Measurements from ENCODE around the gene DDX47. TPM values are rescaled to one million over a fixed set of nuclear protein-coding genes. Genes with fewer than 3 reads are reported as not detected.

The DDX47 gene
- total RNA-seq, 1 experiment from 2014 or later, result 121 TPM

GRCh38 chr12:12774791-12775190 is 38.4 kb upstream of the DDX47 start:
- H3K27me3 ChIP-seq (replicated peaks; ENCODE audit: control insufficient read depth, insufficient read depth, low read length), result no peaks in the 10 kb centered on the region
- H3K27ac Mint-ChIP-seq (ENCODE audit: unreplicated experiment), result no peak overlapping the region
- intact Hi-C loops (cut with micrococcal nuclease; ENCODE audit: unreplicated experiment), result no loop called here

GRCh38 chr12:12776261-12776660 is 36.9 kb upstream of the DDX47 start:
- DNase-seq, result peak; percentile 80 to 83
- H3K36me3 ChIP-seq (ENCODE audit: control insufficient read depth, insufficient read depth, low read length), result no peaks in the 10 kb centered on the region
- Mint-ChIP-seq H3K9me3 (ENCODE audit: unreplicated experiment) (peaks cover 13% of the 10 kb centered on the region), H3K4me1 (ENCODE audit: low read depth, unreplicated experiment) (peaks cover 40% of the 10 kb centered on the region), H3K4me3 (ENCODE audit: unreplicated experiment) (peak overlapping the region; percentile 32), H3K27ac (ENCODE audit: unreplicated experiment) (peak overlapping the region; percentile 42), H3K27me3 (ENCODE audit: insufficient read depth, unreplicated experiment) (no peaks in the 10 kb centered on the region), H3K36me3 (ENCODE audit: insufficient read depth, unreplicated experiment) (no peaks in the 10 kb centered on the region)
- no peak overlapping the region for H3K4me3 ChIP-seq (ENCODE audit: low read depth, low read length)
- ChIA-PET CTCF (interaction anchor here (0.6 to 1.9 kb wide), 3 partner anchors 39 to 200 kb away, joined by 4 to 7 read pairs (median 4); no protein-coding TSS in a partner anchor), POLR2A (interaction anchor here (0.6 to 0.9 kb wide), 3 partner anchors 11 to 20 kb away, joined by 3 to 7 read pairs (median 3); no protein-coding TSS in a partner anchor)
- no TSS peak for BruUV-seq (replicated peaks)
- no peak for TF ChIP-seq CTCF (IDR thresholded peaks at IDR 0.05; ENCODE audit: insufficient read depth in 1 of 2, low read depth in 1 of 2, low read length in 1 of 2, severe bottlenecking in 1 of 2, unreplicated experiment in 1 of 2)
- H3K9me3 ChIP-seq, result no peaks in the 10 kb centered on the region
- no peaks in the 10 kb centered on the region for H3K27me3 ChIP-seq (replicated peaks; ENCODE audit: control insufficient read depth, insufficient read depth, low read length)
- peaks cover 33% of the 10 kb centered on the region for H3K4me1 ChIP-seq
- intact Hi-C loops (cut with micrococcal nuclease; ENCODE audit: unreplicated experiment), result loop anchor here (1.0 kb wide), 2 partner anchors 51 to 59 kb away; partner anchors contain the start of gene CDKN1B

More at GRCh38 chr12:12774791-12775190, 38.4 kb upstream of the DDX47 start:
- no peak overlapping the region for H3K4me3 Mint-ChIP-seq (ENCODE audit: unreplicated experiment)
- no TSS peak for BruUV-seq (replicated peaks)
- no peaks in the 10 kb centered on the region for H3K36me3 Mint-ChIP-seq (ENCODE audit: insufficient read depth, unreplicated experiment)
- Histone ChIP-seq H3K9me3 (no peaks in the 10 kb centered on the region), H3K36me3 (ENCODE audit: control insufficient read depth, insufficient read depth, low read length) (no peaks in the 10 kb centered on the region), H3K4me3 (ENCODE audit: low read depth, low read length) (no peak overlapping the region), H3K4me1 (peaks cover 32% of the 10 kb centered on the region)
- peaks cover 23% of the 10 kb centered on the region for H3K9me3 Mint-ChIP-seq (ENCODE audit: unreplicated experiment)
- POLR2A ChIA-PET, result no interaction called here
- no peak for TF ChIP-seq CTCF (IDR thresholded peaks at IDR 0.05; ENCODE audit: insufficient read depth in 1 of 2, low read depth in 1 of 2, low read length in 1 of 2, severe bottlenecking in 1 of 2, unreplicated experiment in 1 of 2)
- no peak for DNase-seq
- peaks cover 39% of the 10 kb centered on the region for H3K4me1 Mint-ChIP-seq (ENCODE audit: low read depth, unreplicated experiment)
- CTCF ChIA-PET, result interaction anchor here (1.1 to 1.9 kb wide), 2 partner anchors 38 to 116 kb away, joined by 3 to 7 read pairs; partner anchors contain the start of gene GPRC5A
- H3K27me3 Mint-ChIP-seq (ENCODE audit: insufficient read depth, unreplicated experiment), result no peaks in the 10 kb centered on the region

- intact Hi-C loops (cut with micrococcal nuclease; ENCODE audit: unreplicated experiment), result no loop called here
- Mint-ChIP-seq H3K27me3 (ENCODE audit: insufficient read depth, unreplicated experiment) (no peaks in the 10 kb centered on the region), H3K36me3 (ENCODE audit: insufficient read depth, unreplicated experiment) (no peaks in the 10 kb centered on the region), H3K9me3 (ENCODE audit: unreplicated experiment) (peaks cover 8% of the 10 kb centered on the region), H3K4me1 (ENCODE audit: low read depth, unreplicated experiment) (peaks cover 40% of the 10 kb centered on the region), H3K27ac (ENCODE audit: unreplicated experiment) (no peak overlapping the region), H3K4me3 (ENCODE audit: unreplicated experiment) (no peak overlapping the region)
- BruUV-seq (replicated peaks), result no TSS peak
- no peaks in the 10 kb centered on the region for H3K36me3 ChIP-seq (ENCODE audit: control insufficient read depth, insufficient read depth, low read length)
- TF ChIP-seq CTCF (IDR thresholded peaks at IDR 0.05; ENCODE audit: insufficient read depth in 1 of 2, low read depth in 1 of 2, low read length in 1 of 2, severe bottlenecking in 1 of 2, unreplicated experiment in 1 of 2), result no peak
- ChIA-PET POLR2A (interaction anchor here (0.6 kb wide), 1 partner anchor 426 kb away, joined by 3 read pairs; no protein-coding TSS in a partner anchor), CTCF (no interaction called here)
- H3K4me3 ChIP-seq (ENCODE audit: low read depth, low read length), result no peak overlapping the region
- H3K4me1 ChIP-seq, result peaks cover 33% of the 10 kb centered on the region
- no peaks in the 10 kb centered on the region for H3K9me3 ChIP-seq
- no peak for DNase-seq
- no peaks in the 10 kb centered on the region for H3K27me3 ChIP-seq (replicated peaks; ENCODE audit: control insufficient read depth, insufficient read depth, low read length)
Measured at GRCh38 chr12:12777092-12777491, 36.1 kb upstream of the DDX47 start.

Data from Caco-2 (cell line).